Mucosa of descending colon (tissue), 3 donors: ENCODE data around the gene FSCN2. TPM values are rescaled to one million over a fixed set of nuclear protein-coding genes. Genes with fewer than 3 reads are reported as not detected.

ENCODE experiments used
- ATAC-seq: fragments of 200-7000 bp; cut with Tn5 transposase; one replicate; pipeline ENCODE4 v1.9.1; 2020; ENCODE audit warnings: mild to moderate bottlenecking, moderate library complexity
- DNase-seq, 3 donors: peaks; one replicate each; pipeline ENCODE4 v3.0.0-alpha.2; 2020
- H3K36me3 ChIP-seq: fragments of 200-600 bp; one replicate; pipeline ENCODE4 v1.8.0; 2021; ENCODE audit warnings: low read depth, mild to moderate bottlenecking
- H3K4me1 ChIP-seq: fragments of 200-600 bp; one replicate; pipeline ENCODE4 v1.8.0; 2021; ENCODE audit warnings: low read depth, mild to moderate bottlenecking
- H3K4me3 ChIP-seq: fragments of 200-600 bp; one replicate; pipeline ENCODE4 v1.8.0; 2021; ENCODE audit warnings: mild to moderate bottlenecking
- H3K9me3 ChIP-seq: fragments of 200-600 bp; one replicate; pipeline ENCODE4 v1.8.0; 2021; ENCODE audit warnings: mild to moderate bottlenecking
- intact Hi-C, 2 donors: fragments of 100-400 bp; cut with DNase I in 1 of 2; cut with micrococcal nuclease in 1 of 2; formaldehyde crosslinking; loops; one replicate each; pipeline versions ENCODE4 v1.11.0 to v1.11.1; 2022; cut with DNase I, micrococcal nuclease
- total RNA-seq, 3 donors: library from RNA; stranded (reverse); fragmentation: NEBNext Ultra II Directional in 2 of 3; extraction: Animal tissue kit (Norgen Biotek cat#: 25700) in 2 of 3; gene quantifications; one replicate each; pipeline versions ENCODE4 v1.2.1 to v1.2.4, GENCODE V29; 2021 to 2023
- TF ChIP-seq, protein P1 (sequence below): fragments of 200-600 bp; IDR thresholded peaks from one replicate; pipeline ENCODE4 v1.8.0; 2022; ENCODE audit warnings: antibody characterized with exemption, mild to moderate bottlenecking
- donor health status: DM: no; HTN: no; CAD: no; lungs with moderate emphysema.
- donor health status: DM: no; HTN: no; CAD: no.
- donor health status: DM: no; HTN: yes; CAD: no.

FSCN2 gene
- total RNA-seq, 3 donors from 2014 or later, result 1.6 to 4.0 (median 2.5) TPM

DNA sequence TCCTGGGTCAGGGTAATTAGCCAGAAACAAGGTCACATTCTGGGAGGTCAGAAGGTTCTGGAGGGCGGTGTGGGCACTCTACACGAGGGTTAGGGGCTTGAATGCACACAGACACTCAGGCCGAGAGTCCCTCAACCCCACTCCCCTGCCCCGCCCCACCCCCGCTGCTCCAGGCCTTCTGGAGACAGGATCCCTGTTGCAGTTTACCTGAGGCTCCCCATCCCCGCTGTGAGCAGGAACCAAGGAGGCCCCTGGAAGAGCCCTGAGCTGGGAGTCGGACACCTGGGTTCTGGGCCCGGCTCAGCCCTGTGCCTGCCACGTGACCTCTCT, 11.2 kb upstream of the FSCN2 start:
- DNase-seq (peak in 1 of 3 donors; percentile 34), ATAC-seq (no peak)
- peaks cover 33% of the 10 kb centered on the region for H3K4me1 ChIP-seq
- TF ChIP-seq, protein P1, sequence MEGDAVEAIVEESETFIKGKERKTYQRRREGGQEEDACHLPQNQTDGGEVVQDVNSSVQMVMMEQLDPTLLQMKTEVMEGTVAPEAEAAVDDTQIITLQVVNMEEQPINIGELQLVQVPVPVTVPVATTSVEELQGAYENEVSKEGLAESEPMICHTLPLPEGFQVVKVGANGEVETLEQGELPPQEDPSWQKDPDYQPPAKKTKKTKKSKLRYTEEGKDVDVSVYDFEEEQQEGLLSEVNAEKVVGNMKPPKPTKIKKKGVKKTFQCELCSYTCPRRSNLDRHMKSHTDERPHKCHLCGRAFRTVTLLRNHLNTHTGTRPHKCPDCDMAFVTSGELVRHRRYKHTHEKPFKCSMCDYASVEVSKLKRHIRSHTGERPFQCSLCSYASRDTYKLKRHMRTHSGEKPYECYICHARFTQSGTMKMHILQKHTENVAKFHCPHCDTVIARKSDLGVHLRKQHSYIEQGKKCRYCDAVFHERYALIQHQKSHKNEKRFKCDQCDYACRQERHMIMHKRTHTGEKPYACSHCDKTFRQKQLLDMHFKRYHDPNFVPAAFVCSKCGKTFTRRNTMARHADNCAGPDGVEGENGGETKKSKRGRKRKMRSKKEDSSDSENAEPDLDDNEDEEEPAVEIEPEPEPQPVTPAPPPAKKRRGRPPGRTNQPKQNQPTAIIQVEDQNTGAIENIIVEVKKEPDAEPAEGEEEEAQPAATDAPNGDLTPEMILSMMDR, result no peak
- no peaks in the 10 kb centered on the region for H3K36me3 ChIP-seq
- H3K9me3 ChIP-seq, result no peaks in the 10 kb centered on the region
- H3K4me3 ChIP-seq, result no peak overlapping the region
- intact Hi-C loops, result loop anchor here in 1 of 2 donors (10.0 kb wide), 1 partner anchor 122 kb away; the partner anchor contains the start of gene BAHCC1

DNA sequence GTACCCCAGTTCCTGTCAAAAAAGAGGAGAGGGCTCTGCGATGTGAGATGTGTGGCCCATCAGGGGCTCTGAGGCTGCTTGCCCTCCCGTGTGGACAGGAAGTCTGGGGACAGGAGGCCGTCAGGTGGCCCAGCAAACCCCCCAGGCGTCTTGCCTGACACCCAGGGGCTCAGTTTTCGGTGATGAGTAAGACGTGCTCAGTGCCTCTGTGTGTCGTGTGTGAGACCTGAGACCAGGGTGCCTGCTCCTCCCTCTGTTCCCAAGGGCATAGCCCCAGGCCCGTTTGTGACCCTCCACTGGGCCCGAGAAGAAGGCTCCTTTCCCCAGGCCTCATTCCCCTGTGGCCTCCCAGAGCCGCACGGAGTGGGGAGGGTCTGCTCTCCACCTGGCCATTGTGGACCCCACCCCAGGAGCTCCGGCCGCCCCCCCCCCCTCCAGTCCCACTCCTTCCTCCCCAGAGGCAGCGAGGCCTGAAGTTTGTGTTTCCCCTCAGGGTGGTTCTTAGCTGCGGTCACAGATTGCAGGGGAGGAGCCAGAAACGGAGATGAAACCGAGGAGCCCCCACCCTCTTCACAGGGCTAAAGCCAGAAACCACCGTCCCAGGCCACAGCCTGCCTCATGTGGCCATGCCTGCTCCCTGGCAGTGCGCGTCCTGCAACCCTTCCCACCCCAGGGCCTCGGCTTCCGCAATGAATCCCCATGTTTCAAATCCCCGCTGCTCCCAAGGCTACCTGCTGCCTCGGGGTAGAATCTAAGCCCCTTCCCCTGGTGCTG, 10.7 kb upstream of the FSCN2 start:
- H3K4me1 ChIP-seq, result peaks cover 33% of the 10 kb centered on the region
- H3K4me3 ChIP-seq, result no peak overlapping the region
- no peaks in the 10 kb centered on the region for H3K36me3 ChIP-seq
- ATAC-seq, result no peak
- intact Hi-C loops, result loop anchor here in 1 of 2 donors (10.0 kb wide), 1 partner anchor 123 kb away; the partner anchor contains the start of gene BAHCC1
- TF ChIP-seq, protein P1, result no peak
- H3K9me3 ChIP-seq, result no peaks in the 10 kb centered on the region
- DNase-seq, result peak; percentile 34 to 74 (median 53)

DNA sequence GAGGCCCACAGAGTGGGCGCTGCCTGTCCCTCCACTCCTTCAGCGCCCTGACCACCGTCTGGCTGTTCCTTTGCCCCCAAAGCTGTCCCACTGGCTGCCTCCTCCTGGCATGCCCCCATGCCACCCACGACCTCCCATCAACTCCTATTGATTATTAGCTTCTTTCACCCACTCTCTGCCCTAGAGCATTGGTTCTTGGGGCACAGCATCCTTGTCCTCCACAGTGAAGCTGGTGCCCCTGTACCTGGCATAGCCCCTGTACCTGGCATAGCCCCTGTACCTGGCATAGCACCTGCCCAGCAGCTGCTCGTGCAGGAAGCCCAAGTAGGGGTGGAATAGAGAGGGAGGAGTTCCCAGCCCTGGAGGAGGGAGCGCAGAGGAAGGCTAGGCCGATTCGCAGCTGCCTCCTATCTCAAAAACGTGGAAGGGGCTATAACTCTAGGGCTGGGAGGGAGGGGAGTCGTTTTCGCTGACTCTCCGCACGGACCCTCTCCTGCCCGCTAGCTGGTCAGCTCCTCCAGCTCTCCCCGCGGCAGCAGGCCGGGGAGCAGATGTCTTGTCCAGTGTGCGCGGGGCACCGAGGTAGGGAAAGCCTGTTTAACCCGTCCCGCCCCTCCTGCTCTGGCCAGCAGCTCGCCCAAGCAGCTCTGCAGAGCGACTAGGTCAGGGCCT, 9.9 kb upstream of the FSCN2 start:
- peak in 1 of 3 donors; percentile 19 for DNase-seq
- peak; percentile 1 for ATAC-seq
- H3K4me3 ChIP-seq, result no peak overlapping the region
- H3K36me3 ChIP-seq, result no peaks in the 10 kb centered on the region
- intact Hi-C loops, result loop anchor here in 1 of 2 donors (10.0 kb wide), 1 partner anchor 123 kb away; the partner anchor contains the start of gene BAHCC1
- H3K9me3 ChIP-seq, result no peaks in the 10 kb centered on the region
- TF ChIP-seq, protein P1, result no peak
- peaks cover 33% of the 10 kb centered on the region for H3K4me1 ChIP-seq

DNA sequence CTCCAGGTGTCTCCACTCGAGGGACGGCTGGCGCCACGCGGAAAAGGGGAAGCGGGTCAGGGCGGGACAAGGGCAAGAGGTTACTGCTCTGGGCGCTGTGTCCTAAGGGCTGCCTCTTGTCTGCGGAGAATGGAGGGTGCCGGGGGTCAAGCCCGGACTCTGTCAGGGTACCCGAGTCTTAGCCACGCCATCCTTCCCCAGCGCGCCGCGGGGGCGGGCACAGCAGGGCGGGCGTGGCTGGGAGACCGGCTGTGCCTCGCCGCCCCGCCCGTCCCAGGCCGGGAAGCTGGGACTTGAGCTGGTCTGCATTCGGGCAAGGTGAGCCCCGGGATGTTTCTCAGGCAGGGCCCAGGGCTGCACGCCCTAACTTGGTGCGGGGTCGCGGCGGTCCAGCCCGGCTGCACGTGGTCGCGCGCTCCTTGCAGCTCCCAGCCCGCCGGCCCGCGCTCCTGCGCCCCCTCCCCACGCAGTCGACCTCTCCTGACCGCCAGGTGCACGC, 9.3 kb upstream of the FSCN2 start:
- Histone ChIP-seq H3K36me3 (no peaks in the 10 kb centered on the region), H3K4me1 (peaks cover 33% of the 10 kb centered on the region), H3K9me3 (no peaks in the 10 kb centered on the region), H3K4me3 (peak overlapping the region; percentile 9)
- ATAC-seq (peak; percentile 67), DNase-seq (peak; percentile 75 to 86 (median 86))
- intact Hi-C loops, result loop anchor here in 1 of 2 donors (10.0 kb wide), 1 partner anchor 124 kb away; the partner anchor contains the start of gene BAHCC1
- TF ChIP-seq, protein P1, result no peak

DNA sequence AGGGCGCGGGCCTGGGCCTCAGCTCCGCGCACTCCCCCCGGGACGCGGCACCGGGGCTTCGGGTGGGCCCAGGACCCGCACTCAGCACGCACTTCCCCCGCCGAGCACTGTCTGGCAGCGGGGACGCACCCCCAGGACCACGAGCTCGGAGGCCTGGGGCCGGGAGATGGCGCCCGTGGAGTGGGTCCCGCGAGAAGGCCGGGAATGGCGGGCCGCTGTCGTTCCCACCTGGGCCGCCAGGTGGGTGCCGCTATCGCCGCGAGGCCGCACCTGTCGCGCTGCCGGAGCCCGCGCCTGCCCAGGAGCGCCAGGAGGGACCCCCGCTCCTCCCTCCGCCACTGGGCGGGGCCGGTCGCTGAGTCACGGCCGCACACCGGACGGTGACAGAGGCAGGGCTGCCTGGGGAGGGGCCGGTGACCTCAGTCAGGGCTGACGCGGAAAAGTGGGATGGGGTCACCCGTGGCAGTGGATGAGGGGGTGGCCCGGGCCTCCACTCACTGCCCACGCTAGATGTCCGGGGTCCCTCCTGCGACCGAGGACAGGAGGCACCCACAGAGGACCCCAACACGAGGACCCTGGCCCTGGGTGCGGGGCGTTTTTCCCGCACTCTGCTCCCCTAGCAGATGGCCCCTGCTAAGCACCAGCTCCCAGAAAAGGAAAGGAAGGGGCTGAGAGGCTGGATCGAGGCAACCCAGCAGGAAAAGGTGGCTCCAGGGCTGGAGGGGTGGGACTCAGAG, 8.7 kb upstream of the FSCN2 start:
- TF ChIP-seq, protein P1, result peak; percentile 63
- Histone ChIP-seq H3K4me1 (peaks cover 33% of the 10 kb centered on the region), H3K4me3 (peak overlapping the region; percentile 9), H3K36me3 (no peaks in the 10 kb centered on the region), H3K9me3 (no peaks in the 10 kb centered on the region)
- intact Hi-C loops, result loop anchor here in 1 of 2 donors (10.0 kb wide), 1 partner anchor 125 kb away; the partner anchor contains the start of gene BAHCC1
- DNase-seq, result peak; percentile 75 to 90 (median 89)
- peak; percentile 65 for ATAC-seq
